GM21367 (cell line): ENCODE results near the gene TRIM4.
"Not testable (repeated sequence)": the region's sequence is repeated elsewhere in the genome, so short reads cannot be mapped to it uniquely, and the experiment has no call there.

Source experiments
- ATAC-seq: cut with Tn5 transposase; IDR thresholded peaks from one replicate; pipeline ENCODE4 v1.9.1; 2021; ENCODE audit not compliant: unreplicated experiment

The TRIM4 gene, protein sequence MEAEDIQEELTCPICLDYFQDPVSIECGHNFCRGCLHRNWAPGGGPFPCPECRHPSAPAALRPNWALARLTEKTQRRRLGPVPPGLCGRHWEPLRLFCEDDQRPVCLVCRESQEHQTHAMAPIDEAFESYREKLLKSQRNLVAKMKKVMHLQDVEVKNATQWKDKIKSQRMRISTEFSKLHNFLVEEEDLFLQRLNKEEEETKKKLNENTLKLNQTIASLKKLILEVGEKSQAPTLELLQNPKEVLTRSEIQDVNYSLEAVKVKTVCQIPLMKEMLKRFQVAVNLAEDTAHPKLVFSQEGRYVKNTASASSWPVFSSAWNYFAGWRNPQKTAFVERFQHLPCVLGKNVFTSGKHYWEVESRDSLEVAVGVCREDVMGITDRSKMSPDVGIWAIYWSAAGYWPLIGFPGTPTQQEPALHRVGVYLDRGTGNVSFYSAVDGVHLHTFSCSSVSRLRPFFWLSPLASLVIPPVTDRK

DNA sequence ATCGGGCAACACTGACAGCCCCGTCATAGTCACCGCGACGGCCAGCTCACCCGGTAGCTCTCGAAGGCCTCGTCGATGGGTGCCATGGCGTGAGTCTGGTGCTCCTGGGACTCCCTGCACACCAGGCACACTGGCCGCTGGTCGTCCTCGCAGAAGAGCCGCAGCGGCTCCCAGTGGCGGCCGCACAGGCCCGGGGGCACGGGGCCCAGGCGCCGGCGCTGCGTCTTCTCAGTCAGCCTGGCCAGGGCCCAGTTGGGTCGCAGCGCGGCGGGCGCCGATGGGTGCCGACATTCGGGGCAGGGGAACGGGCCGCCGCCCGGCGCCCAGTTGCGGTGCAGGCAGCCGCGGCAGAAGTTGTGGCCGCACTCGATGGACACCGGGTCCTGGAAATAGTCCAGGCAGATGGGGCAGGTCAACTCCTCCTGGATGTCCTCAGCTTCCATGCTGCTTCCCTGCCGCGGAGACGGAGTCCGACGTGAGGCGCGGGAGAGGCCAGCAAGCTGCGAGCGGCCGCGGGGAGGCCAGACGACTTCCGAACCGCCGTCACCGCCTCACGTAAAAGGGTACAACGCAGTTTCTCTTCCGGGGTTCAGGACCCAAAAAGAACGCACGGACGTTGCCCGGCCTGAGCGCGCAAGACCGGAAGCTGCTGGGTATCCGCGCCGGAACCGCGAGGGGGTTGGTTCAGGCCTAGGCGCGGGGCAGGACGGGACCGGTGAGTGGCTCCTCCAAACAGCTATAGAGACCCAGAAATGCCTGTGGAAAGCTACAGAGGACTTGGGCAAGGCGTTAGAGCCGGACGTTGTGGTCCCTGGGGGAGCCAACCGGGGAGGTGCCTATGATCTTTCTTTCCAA, at the start of gene TRIM4:
TRIM4 (minus strand) TSS at position 572 of the 855 bp plus-strand sequence; CDS start at position 443, 129 bp downstream.
- ATAC-seq = peak; percentile 94

DNA sequence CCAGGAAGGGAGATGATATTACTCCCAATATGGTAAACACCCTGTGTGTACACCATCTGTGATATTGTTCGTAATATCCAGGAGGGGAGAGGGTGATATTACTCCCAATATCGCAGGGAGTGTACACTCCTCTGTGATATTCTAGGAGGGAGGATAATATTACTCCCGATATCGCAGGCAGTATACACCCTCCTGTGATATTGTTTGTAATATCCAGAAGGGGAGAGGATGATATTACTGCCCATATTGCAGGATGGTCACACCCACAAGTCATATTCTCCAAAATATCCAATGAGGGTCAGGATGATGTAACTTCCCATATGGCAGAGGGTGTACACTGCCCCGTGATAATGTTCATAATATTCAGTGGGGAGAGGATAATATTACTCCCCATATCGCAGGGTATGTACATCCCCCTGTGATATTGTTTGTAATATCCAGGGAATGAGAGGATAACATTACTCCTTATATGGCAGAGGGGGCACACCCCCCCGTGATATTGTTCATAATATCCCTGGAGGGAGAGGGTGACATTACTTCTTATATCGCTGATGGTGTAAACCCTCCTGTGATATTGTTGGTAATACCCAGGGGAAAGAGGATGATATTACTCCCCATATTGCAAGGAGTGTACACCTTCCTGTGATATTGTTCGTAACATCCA, 39.4 kb upstream of the TRIM4 start:
- ATAC-seq = no peak

- no peak for ATAC-seq
Observed at GRCh38 chr7:99955247-99955646, 35.9 kb upstream of the TRIM4 start.

DNA sequence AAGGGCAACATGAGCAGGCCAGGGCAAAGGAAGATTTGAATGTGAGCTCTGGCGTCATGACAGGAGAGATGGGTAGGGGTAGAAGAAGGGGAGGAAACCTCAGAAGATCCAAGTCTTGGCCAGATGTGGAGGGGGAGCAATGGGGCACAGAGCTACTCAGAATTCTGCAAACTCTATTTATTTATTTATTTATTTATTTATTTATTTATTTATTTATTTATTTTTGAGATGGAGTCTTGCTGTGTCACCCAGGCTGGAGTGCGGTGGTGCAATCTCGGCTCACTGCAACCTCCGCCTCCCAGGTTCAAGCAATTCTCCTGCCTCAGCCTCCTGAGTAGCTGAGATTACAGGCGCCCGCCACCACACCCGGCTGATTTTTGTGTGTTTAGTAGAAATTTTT, 35.3 kb upstream of the TRIM4 start:
- not testable (repeated sequence) for ATAC-seq

DNA sequence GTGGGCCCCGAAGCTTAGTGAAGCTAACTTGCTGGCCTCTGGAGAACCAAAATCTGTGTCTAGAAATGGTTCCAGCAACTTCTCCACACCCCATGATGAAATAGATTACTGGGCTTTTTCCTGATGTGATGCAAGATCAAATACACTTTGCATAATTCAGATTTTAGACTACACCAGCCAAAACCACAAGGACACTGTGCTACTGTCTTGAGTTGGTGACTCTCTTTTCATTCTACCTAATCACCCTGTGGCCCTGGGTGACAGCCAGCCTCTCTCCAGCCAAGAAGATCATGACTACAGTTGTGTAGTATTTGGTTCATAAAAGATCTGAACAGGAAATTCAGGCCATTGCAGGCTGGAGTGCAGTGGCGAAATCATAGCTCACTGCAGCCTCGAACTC, 34.3 kb upstream of the TRIM4 start:
- no peak for ATAC-seq

DNA sequence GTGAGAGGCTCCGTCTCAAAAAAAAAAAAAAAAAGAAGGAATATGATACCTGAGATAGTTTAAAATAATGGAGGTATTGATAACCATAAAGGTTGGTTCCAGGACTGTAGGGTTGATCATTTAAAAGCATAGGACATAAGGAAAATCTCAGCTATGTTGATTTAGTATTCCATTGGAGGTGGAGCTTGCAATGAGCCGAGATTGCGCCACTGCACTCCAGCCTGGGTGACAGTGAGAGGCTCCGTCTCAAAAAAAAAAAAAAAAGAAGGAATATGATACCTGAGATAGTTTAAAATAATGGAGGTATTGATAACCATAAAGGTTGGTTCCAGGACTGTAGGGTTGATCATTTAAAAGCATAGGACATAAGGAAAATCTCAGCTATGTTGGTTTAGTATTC, 33.3 kb upstream of the TRIM4 start:
- not testable (repeated sequence) for ATAC-seq

- ATAC-seq = not testable (repeated sequence)
Observed at GRCh38 chr7:99950819-99951218, 31.5 kb upstream of the TRIM4 start.

- ATAC-seq = no peak
Observed at GRCh38 chr7:99949645-99950228, 30.4 kb upstream of the TRIM4 start.

- ATAC-seq = no peak
Observed at GRCh38 chr7:99947608-99948007, 28.3 kb upstream of the TRIM4 start.

- ATAC-seq = no peak
Observed at GRCh38 chr7:99944497-99945070, 25.3 kb upstream of the TRIM4 start.

- no peak for ATAC-seq
Observed at GRCh38 chr7:99943641-99944496, 24.5 kb upstream of the TRIM4 start.

GRCh38 chr7:99938296-99938695, 19.0 kb upstream of the TRIM4 start:
- no peak for ATAC-seq

DNA sequence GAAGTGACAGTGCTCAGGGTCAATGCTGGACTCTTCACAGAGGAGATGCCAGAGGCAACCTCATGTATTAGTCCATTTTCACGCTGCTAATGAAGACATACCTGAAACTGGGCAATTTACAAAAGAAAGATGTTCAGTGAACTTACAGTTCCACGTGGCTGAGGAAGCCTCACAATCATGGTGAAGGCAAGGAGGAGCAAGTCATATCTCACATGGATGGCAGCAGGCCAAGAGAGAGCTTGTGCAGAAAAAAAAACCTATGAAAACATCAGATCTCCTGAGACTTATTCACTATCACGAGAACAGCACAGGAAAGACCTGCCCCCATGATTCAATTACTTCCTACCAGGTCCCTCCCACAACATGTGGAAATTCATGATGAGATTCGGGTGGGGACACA, 15.7 kb upstream of the TRIM4 start:
- ATAC-seq = not testable (repeated sequence)

GRCh38 chr7:99930376-99930775, 11.0 kb upstream of the TRIM4 start:
- ATAC-seq = no peak

DNA sequence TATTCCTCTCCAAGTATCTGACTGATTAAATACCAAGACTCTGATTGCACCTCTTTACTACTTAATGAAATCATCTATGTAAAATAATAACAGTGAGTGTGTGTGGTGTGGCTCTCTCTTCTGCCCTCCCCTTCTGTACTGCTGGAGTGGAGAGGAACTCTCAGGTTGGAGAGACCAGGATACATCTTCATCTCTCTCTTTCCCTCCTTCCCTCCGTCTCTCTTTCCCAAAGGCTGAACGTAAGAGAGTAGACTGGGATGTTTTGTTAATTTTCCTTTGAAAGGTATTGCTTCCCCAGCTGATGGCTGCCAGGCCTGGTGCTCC, 10.4 kb upstream of the TRIM4 start:
- ATAC-seq = no peak

DNA sequence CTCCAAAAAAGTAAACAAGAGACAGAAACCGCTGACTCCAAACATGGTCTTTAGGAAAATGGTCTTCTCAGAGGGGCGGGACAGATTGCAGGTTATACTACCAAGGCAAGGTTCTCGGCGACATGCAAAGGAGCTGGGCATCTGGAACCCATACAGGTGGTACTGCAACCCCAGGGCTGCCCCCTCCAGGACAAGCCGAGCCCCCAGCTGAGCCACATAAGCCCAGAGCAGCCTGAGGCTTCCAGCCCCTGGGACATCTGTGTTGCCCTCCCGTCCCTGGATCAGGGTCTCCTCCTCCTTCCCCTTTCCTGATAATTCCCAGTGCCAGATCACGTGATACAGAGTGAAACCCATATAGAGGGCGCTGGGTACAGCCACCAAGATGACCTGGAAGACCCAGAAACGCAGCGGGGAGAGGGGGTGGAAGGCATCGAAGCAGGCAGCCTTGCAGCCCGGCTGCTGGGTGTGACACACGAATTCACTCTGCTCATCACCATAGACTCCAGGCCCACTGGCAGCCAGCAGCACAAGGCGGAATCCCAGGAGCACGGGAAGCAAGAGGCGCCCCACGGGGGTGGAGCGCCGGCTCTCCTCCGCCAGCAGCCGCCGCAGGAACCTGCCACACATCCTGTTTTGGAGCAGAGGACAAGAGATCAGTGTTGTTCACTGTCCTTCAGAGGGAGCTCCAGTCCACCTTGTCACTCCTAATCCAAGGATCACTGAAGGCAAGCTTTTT, 9.8 kb upstream of the TRIM4 start, which contains the start of gene GJC3:
GJC3 (minus strand) TSS at position 627 of the 736 bp plus-strand sequence; CDS start at position 627, 0 bp downstream.
- no peak for ATAC-seq

DNA sequence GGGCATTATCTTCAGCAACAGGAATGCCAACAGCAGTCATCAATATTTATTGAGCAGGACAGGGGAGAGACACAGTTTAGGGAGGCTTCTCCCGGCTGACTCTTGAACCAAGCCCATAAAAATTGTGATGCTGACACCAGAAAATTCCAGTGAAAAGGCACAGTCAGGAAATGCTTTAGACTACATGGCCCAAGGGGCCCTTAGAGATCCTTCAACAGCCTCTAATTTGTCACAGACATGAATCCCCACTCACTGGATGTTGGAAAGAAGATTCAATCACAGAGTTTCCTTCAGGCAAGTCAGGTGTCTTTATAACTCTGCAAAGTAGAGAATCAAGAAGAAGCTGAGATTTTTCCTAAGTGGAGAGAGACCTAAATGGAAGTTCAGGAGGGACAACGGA, 8.9 kb upstream of the TRIM4 start:
- ATAC-seq = no peak

DNA sequence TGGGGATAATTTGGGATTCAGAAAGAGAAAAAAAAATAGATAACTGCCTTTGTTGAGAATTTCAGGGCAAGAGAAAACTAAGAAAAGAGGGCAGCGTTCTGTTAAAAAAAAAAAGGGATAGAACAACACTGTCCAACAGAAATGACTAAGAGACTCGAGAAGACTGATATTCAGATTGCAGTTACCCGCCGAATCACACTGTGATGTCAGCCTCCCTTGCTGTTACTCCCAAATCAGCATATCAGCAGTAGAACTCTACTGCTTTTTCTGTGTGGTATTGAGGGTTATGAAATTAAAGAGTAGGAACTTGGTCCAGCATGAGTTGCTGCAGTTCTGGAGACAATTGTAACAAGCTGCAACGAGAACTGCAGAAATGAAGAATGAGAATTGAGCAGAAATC, 8.2 kb upstream of the TRIM4 start:
- no peak for ATAC-seq

GRCh38 chr7:99926321-99926720, 7.0 kb upstream of the TRIM4 start:
- no peak for ATAC-seq
